SKM-1 (cell line): ENCODE results near the gene NFX1.
A peak's percentile ranks its signal among the peaks of the same experiment; 100 is the strongest.

ENCODE experiments used
- DNase-seq: peaks from one replicate; lab custom pipeline; 2025; ENCODE audit not compliant: unreplicated experiment; lab: John Stamatoyannopoulos, UW

NFX1 gene

DNA sequence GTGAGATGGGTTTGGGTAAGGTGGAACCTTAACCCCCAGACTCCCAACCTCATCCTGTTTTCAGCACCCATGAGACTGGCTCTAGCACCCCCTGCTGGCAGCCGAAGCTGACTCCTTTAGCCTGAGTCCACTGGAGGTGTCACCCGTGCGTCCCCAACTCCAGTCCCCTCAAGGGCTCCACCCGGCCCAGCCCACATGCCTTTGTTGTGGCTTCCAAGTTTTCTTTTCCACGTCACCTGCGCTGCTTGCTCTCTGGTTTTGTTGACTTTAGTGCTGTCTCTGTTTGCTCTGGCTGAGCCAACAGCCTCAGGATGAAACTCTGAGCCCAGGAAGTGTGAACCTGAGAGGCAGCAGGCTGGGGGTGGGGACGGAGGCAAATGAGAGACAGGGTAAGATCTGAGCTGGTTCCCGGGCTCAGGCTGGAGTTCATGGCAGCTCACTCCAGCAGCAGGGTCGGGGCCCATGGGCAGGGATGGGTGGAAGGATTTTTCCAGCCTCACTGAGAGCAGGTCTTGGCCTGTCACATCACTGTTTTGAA, 125.3 kb downstream of the NFX1 start:
- DNase-seq: peak; percentile 38

DNA sequence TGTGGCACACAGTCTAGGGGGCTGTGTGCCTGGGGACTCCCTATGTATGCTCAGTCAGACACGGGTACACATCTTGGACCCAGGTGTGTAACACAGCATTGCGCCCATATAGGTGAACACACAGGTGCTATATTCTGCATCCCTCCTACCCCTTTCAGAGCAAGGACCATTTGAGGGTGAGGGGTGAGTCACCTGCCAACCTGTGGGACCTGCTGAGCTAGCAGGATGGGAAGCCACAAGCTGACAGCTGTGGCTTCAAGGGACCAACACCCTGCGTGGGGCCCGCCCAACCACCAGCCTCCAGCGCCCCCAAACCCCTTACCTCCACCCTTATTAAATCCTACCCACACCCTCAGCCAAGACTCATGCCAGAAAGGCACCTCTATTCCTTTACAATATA, 126.7 kb downstream of the NFX1 start:
- no peak for DNase-seq

DNA sequence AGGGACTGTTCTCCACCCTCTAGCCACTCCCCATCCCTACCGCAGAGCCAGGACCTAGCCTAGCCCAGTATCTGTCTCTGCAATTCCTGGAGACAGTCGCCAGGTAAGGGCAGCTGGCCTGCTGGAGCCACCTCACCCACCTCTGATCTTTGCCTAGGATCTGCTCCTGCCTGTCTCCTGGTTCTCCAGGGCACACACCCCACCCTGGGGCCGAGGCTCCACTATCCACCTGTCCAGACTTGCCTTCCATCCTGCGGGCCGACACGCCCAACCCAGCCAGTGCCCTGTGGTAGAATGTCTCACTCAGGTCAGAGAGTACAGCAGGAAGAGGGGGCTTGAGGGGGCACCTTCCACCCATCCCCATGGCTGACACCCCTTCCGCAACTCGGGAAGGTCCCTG, 127.8 kb downstream of the NFX1 start:
- DNase-seq: no peak

DNA sequence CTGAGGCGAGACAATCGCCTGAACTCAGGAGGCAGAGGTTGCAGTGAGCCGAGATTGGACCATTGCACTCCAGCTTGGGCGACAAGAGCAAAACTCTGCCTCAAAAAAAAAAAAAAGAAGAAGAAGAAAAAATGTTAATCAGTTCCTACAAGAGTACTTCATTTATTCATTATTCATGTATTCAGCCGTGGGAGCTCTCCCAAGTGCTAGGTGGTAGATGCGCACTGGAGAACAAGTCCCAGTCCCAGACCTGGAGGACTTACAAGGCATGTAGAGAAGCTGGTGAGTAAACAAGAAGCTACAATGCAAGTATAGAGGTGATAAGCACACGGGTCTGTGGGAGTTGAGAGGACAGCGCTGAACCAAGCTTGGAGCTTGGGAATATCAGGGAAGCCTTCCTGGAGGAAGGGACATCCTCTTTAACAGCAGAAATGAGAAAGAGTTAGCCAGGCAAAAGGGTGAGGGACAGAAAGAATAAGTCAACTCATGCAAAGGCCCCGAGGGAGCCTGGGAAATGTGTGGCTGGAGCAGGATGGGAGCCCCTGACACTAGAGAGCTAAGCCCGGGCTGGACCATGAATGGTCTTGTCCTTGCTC, 129.5 kb downstream of the NFX1 start:
- DNase-seq: no peak
